ENCODE data around the gene MAPKAP1. TPM values are rescaled to one million over a fixed set of nuclear protein-coding genes. Genes with fewer than 3 reads are reported as not detected.
"Not testable (repeated sequence)": the region's sequence is repeated elsewhere in the genome, so short reads cannot be mapped to it uniquely, and the experiment has no call there.

Gene MAPKAP1
- total RNA-seq, 6 donors from 2014 or later, result 60.8 to 84.0 (median 71.5) TPM

DNA sequence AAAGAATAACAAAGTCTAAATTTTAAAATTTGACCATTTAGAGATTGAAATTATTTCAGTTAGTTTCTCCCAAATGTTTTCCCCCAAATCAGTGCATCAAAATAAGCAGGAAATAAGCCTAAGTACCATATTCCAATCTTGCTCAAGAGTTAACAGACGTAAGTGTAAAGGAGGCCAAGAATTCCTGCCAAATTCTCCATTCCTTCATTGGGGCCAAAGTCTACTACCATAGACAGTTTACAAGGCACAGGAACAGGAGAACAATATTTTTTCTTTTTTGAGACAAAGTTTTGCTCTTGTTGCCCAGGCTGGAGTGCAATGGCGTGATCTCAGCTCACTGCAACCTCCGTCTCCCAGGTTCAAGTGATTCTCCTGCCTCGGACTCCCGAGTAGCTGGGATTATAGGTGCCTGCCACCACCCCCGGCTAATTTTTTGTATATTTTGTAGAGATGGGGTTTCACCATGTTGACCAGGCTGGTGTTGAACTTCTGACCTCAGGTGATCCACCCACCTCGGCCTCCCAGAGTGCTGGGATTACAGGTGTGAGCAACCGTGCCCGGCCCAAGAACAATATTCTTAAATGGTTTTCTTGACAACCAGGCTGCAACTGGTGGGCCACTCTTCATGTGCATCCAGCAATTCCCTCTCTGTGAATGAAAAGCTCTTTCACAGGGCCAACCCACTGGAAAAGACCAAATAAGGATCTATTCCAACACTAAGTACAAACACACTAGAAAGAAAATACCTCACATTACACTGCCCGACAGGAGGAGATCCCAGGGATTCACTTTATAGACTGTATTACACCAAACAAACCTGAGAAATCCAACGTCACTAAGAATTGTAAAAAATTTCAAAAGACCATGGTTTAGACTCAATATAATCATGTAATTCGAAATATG, 127.7 kb downstream of the MAPKAP1 start:
- ATAC-seq (ENCODE audit: low FRiP score in 2 of 2) (no peak), DNase-seq (no peak)
- Histone ChIP-seq H3K9me3 (no peaks in the 10 kb centered on the region), H3K4me1 (no peaks in the 10 kb centered on the region), H3K4me3 (no peak overlapping the region), H3K36me3 (peaks cover 0 to 14% (median 0%) of the 10 kb centered on the region in 4 donors), H3K27ac (no peak overlapping the region), H3K27me3 (no peaks in the 10 kb centered on the region)
- 93 to 95% methylated on average over 12 of the region's 12 CpGs for WGBS, 2 donors
- TF ChIP-seq POLR2AphosphoS5 (IDR thresholded peaks at IDR 0.05), result no peak
- TF ChIP-seq, protein P1, sequence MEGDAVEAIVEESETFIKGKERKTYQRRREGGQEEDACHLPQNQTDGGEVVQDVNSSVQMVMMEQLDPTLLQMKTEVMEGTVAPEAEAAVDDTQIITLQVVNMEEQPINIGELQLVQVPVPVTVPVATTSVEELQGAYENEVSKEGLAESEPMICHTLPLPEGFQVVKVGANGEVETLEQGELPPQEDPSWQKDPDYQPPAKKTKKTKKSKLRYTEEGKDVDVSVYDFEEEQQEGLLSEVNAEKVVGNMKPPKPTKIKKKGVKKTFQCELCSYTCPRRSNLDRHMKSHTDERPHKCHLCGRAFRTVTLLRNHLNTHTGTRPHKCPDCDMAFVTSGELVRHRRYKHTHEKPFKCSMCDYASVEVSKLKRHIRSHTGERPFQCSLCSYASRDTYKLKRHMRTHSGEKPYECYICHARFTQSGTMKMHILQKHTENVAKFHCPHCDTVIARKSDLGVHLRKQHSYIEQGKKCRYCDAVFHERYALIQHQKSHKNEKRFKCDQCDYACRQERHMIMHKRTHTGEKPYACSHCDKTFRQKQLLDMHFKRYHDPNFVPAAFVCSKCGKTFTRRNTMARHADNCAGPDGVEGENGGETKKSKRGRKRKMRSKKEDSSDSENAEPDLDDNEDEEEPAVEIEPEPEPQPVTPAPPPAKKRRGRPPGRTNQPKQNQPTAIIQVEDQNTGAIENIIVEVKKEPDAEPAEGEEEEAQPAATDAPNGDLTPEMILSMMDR (IDR thresholded peaks at IDR 0.05), result no peak
- TF ChIP-seq POLR2A (IDR thresholded peaks at IDR 0.05), result no peak

DNA sequence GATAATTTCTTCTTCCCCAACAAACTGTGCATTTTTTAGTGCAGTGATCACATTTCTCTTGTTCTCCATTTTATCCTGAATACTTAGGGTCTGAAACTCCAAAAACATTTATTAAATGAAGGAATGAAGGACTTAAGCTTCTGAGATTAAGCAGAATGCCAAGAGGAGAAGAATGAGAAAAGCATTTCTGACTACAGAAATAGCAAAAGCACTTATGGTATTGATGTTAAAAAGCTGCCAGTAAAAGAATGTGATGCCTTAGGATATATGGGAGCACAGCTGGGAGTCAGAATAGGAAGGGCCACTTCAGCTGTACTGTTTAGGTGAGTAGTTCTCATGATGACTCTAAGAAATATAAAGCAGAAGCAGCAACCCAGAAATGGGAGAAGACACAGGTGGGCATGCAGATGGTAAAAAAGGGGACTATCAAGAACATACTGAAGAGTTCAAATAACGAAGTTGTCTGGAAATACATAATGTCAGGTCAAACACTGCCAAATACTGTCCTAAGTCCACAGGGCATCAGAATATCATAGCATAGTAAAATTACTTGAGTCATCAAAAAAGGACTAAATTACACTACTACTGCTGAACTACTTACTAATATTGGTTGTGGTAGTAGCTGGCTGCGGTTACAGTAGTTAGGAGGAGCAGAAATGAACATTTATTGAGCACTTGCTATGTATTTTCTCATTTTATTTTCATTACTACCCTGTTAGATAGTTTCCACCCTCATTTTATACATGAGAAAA, 132.7 kb downstream of the MAPKAP1 start:
- 94 to 96% methylated on average over 2 of the region's 2 CpGs for WGBS, 2 donors
- Histone ChIP-seq H3K9me3 (peaks cover 0 to 13% (median 6%) of the 10 kb centered on the region in 4 donors), H3K27me3 (no peaks in the 10 kb centered on the region), H3K4me1 (no peaks in the 10 kb centered on the region), H3K36me3 (no peaks in the 10 kb centered on the region), H3K27ac (no peak overlapping the region), H3K4me3 (no peak overlapping the region)
- TF ChIP-seq POLR2A (IDR thresholded peaks at IDR 0.05), result no peak
- TF ChIP-seq POLR2AphosphoS5 (IDR thresholded peaks at IDR 0.05), result no peak
- TF ChIP-seq, protein P1 (IDR thresholded peaks at IDR 0.05), result no peak
- no peak for TF ChIP-seq EP300 (IDR thresholded peaks at IDR 0.05)
- DNase-seq (no peak), ATAC-seq (ENCODE audit: low FRiP score in 2 of 2) (no peak)

DNA sequence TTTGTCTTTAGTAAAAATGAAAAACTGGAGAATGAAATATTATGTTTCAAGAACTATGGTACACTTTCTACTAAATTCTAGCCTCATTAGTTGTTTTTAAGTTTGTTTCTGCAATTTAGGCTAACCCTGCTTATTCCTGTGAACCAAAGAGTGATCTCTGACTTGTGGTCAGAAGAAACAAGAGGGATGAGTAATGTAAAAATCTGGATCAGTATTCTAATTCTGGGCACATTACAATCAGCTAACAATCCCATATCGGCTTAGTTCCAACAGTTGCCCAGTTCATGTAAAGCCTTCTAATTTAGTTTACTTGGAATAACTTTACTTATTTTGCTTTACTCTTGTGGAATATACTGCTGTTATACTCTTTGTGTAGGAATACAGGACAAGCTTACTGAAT, 134.5 kb downstream of the MAPKAP1 start:
- not testable (repeated sequence) for H3K27ac ChIP-seq; DNase-seq; H3K4me1 ChIP-seq; H3K27me3 ChIP-seq; H3K4me3 ChIP-seq; H3K36me3 ChIP-seq; ATAC-seq (ENCODE audit: low FRiP score in 2 of 2)
- peaks cover 0 to 13% (median 6%) of the 10 kb centered on the region in 4 donors for H3K9me3 ChIP-seq
- 89 to 96% methylated on average over 1 of the region's 1 CpG for WGBS, 2 donors

DNA sequence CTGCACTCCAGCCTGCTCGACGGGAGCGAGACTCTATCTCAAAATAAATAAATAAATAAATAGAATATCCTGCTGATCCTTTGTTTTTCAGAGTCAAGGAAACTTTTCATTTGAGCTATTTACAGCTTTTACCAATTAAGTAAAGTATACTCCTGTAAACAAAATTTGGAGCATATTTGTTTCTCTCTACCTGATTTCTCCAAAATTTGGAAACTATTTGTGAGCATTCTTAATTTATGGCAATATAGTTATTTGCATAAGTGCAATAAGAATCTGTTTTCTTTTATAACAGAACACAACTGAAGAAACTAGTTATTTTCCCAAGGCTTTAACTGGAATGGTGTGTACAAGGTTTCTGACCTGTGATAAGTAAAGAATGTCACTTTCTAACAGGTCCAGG, 135.2 kb downstream of the MAPKAP1 start:
- not testable (repeated sequence) for H3K27ac ChIP-seq; DNase-seq; H3K36me3 ChIP-seq; H3K4me1 ChIP-seq; H3K27me3 ChIP-seq; H3K4me3 ChIP-seq; ATAC-seq (ENCODE audit: low FRiP score in 2 of 2)
- WGBS, 2 donors, result 97% methylated on average over 3 of the region's 3 CpGs
- peaks cover 0 to 13% (median 6%) of the 10 kb centered on the region in 4 donors for H3K9me3 ChIP-seq

DNA sequence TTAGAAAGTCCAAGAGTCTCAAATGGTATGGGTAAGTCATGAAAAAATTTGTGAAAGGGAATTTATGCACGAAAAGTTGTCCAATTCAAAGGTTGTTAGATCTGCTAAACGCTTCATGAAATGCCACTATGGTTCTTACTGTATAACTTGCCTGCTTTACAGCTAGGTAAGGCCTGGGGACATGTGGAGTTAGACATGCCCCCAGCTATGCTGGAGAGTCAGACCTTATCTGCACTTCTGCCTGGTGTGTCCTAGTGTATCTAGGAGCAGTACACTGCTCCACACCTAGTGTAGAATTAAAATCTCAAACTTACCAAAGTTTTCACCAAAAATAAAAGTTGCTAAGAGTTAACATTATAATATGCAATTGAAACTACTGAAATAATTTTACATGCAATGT, 136.8 kb downstream of the MAPKAP1 start:
- no peak overlapping the region for H3K4me3 ChIP-seq

More for the DNA sequence above, 136.8 kb downstream of the MAPKAP1 start:
- ATAC-seq (ENCODE audit: low FRiP score in 2 of 2) (no peak), DNase-seq (no peak)
- TF ChIP-seq, protein P1 (IDR thresholded peaks at IDR 0.05), result no peak
- TF ChIP-seq POLR2A (IDR thresholded peaks at IDR 0.05) (no peak), EP300 (IDR thresholded peaks at IDR 0.05) (no peak), POLR2AphosphoS5 (IDR thresholded peaks at IDR 0.05) (no peak)
- H3K9me3 ChIP-seq, result peaks cover 0 to 13% (median 6%) of the 10 kb centered on the region in 4 donors
- H3K36me3 ChIP-seq, result no peaks in the 10 kb centered on the region
- H3K27ac ChIP-seq, result no peak overlapping the region
- H3K4me1 ChIP-seq, result no peaks in the 10 kb centered on the region
- no peaks in the 10 kb centered on the region for H3K27me3 ChIP-seq
- WGBS, 2 donors, result 96 to 100% methylated on average over 2 of the region's 2 CpGs
